Activated CD8-positive, alpha-beta memory T cell treated with anti-CD3 and anti-CD28 coated beads for 48 hours (primary cell): ENCODE results near the gene RPL6.
"Not testable (repeated sequence)": the region's sequence is repeated elsewhere in the genome, so short reads cannot be mapped to it uniquely, and the experiment has no call there.

Source experiments
- DNase-seq, 3 experiments: peaks; one replicate each; pipeline ENCODE4 v3.0.0-alpha.2; 2020; ENCODE audit warnings: low read depth in 2 of 3, low spot score in 2 of 3

RPL6 gene

DNA sequence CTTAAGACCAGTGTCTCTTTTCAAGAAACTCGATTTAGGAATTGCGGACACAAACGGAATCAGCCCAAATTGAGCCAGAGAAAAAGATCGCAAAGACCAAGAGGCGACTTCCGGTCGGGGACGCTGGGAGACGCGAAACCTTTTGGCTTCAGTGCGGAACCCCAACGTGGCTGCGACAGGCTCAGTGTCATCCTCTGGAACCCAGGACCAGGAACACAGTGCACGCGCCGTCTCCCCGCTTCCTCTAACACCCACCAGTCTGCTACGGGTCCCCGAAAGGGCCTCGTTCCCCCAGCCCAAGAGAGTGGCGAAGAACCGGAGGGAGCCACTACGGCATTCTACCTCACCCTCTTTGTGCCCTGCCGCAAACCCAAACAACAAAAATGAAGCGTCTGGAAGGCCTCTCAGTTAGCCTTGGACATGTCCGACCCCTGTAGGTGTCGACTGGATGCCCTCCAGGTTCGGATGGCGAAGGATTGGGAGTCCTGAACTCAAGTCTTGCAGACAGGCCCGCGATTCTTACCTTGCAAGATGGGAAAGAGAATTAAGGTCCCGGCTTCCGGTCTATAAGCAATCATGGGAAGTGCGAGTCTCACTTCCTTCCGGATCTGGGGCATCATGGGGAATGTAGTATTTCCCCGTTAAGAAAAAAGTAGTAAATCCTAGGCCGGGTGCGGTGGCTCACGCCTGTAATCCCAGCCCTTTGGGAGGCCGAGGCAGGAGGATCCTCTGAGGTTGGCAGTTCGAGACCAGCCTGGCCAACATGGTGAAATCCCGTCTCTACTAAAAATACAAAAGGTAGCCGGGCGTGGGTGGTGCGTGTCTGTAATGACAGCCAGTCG is at the start of gene RPL6:
TSS of gene RPL6 (minus strand) at position 542 of the 842 bp plus-strand sequence. CDS start 949 bp downstream, outside the sequence.
- DNase-seq: peak; percentile 47 to 61 (median 60)

DNA sequence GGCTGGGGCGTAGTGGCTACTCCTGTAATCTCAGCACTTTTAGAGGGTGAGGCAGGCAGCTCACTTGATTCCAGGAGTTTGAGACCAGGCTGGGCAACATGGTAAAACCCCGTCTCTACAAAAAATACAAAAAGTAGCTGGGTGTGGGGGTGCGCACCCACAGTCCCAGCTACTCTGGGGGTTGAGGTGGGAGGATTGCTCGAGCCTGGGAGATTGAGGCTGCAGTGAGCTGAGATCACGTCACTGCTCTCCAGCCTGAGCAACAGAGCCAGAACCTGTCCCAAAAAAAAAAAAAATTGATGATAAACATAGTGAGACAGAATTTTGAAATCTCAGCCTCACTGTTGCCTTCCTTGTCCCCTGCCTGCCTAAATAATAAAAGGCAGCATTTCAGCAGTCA is 49.3 kb upstream of the RPL6 start:
- DNase-seq: no peak

GRCh38 chr12:112458330-112458729 is 48.9 kb upstream of the RPL6 start:
- DNase-seq: no peak

- DNase-seq: not testable (repeated sequence)
Measured at GRCh38 chr12:112457142-112457541, 47.7 kb upstream of the RPL6 start.

GRCh38 chr12:112456029-112456428 is 46.6 kb upstream of the RPL6 start:
- DNase-seq: no peak

DNA sequence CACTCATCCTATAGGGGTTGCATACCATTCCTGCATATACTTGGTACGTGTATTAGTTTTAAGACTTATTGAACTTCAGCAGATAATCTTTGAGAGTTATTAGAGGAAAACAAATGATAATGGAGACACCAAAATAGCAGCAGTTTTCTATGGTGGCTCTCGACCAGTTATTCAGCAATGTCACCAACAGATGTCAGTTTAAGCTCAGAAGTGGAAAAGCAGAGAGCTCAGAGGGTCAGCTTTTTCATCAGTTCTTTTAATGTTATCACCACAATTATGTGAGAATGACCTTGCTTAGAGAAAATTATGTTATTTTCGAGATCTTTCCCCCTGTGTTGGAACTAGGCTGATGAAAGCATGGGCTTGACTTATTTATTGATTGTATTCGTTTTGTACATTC is 41.3 kb upstream of the RPL6 start:
- no peak for DNase-seq

DNA sequence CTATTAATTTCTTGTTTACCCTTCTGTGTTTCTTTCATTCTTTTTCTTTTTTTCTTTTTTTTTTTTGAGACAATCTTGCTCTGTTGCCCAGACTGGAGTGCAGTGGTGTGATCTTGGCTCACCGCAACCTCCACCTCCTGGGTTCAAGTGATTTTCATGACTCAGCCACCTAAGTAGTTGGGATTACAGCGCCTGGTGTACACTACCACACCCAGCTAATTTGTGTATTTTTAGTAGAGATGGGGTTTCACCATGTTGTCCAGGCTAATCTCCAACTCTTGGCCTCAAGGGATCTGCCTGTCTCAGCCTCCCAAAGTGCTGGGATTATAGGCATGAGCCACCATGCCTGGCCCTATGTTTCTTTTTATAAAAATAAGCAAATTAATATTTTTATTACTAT is 38.8 kb upstream of the RPL6 start:
- DNase-seq: not testable (repeated sequence)

- DNase-seq: no peak
Measured at GRCh38 chr12:112447106-112447505, 37.7 kb upstream of the RPL6 start.

- no peak for DNase-seq
Measured at GRCh38 chr12:112446008-112446725, 36.8 kb upstream of the RPL6 start.

DNA sequence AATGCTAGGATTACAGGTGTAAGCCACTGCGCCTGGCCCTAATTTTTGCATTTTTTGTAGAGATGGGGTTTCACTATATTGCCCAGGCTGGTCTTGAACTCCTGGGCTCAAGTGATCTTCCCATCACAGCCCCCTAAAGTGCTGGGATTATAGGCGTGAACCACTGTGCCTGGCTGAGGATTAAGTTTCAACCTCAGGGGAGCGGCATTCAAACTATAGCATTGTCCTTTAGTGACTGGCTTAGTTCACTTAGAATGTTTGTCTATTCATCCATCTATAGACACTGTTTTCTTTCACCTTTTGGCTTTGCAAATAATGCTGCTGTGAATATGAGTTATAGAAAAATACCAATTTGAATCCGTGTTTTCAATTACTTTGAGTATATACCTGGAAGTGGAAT is 34.5 kb upstream of the RPL6 start:
- DNase-seq: no peak

DNA sequence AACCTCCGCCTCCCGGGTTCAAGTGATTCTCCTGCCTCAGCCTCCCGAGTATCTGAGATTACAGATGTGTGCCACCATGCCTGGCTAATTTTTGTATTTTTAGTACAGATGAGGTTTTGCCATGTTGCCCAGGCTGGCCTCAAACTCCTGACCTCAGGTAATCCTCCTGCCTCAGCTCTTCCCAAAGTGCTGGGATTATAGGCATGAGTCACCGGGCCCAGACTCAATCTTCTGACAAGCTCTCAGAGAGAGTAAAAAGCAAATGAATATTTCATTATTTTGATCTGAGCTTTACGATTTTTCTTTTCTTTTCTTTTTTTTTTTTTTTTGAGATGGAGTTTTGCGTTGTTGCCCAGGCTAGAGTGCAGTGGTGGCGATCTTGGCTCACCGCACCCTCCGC is 31.2 kb upstream of the RPL6 start:
- DNase-seq: not testable (repeated sequence)

GRCh38 chr12:112439769-112440168 is 30.4 kb upstream of the RPL6 start:
- no peak for DNase-seq

DNA sequence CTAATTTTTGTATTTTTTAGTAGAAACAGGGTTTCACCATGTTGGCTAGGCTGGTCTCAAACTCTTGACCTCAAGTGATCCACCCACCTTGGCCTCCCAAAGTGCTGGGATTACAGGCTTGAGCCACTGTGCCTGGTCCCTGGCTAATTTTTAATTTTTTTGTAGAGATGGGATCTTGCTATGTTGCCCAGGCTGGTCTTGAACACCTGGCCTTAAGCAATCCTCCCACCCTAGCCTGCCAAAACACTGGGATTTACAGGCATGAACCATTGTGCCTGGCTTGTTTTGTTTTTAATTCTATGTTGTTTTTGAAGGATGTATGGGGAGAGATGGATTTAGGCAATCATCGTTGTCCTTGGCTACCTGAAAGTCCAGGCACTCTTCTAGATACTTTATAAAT is 29.2 kb upstream of the RPL6 start:
- DNase-seq: not testable (repeated sequence)

DNA sequence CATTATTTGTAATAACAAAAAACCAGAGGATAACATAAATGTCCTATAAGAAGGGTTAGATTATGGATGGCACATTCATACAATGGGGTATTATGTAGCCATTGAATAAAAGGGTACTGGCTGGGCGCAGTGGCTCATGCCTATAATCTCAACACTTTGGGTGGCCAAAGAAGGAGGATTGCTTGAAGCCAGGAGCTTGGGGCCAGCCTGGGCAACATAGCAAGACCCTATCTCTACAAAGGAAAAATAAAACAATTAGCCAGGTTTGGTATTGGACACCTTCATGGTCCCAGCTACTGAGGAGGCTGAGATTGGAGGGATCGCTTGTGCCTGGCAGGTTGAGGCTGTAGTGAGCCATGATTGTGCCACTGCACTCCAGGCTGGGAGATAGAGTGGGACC is 24.1 kb upstream of the RPL6 start:
- no peak for DNase-seq

- no peak for DNase-seq
Measured at GRCh38 chr12:112431965-112432364, 22.6 kb upstream of the RPL6 start.

DNA sequence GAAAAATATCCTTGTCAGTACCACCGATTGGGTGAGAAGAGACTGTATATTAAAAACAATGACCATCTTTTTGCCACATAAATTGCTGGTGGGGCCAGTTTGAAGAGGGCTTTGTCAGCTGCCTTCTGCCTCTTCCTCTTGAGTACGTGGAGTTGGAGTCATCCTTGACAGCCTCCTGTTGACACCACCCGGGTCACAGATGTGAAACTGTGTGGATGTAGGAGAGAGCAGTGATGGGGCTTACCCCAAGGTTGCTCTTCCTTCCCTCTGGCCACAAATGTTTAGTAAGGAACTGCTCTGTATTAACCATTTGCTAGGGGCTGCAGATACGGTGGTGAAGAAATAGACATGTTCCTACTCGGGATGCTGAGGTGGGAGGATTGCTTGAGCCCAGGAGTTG is 21.5 kb upstream of the RPL6 start:
- no peak for DNase-seq

DNA sequence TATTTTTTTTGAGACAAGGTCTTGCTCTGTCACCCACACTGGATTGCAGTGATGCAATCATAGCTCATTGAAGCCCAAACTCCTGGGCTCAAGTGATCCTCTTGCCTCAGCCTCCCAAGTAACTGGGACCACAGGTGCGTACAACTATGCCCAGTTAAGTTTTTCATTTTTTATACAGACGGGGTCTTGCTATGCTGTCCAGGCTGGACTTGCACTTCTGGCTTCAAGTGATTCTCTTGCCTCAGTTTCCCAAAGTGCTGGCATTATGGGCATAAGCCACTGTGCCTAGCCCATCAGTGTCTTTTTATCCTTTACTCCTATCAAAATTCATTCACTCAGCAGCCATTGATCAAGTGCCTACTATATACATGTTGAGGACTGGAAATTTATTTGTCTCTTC is 18.4 kb upstream of the RPL6 start:
- no peak for DNase-seq

DNA sequence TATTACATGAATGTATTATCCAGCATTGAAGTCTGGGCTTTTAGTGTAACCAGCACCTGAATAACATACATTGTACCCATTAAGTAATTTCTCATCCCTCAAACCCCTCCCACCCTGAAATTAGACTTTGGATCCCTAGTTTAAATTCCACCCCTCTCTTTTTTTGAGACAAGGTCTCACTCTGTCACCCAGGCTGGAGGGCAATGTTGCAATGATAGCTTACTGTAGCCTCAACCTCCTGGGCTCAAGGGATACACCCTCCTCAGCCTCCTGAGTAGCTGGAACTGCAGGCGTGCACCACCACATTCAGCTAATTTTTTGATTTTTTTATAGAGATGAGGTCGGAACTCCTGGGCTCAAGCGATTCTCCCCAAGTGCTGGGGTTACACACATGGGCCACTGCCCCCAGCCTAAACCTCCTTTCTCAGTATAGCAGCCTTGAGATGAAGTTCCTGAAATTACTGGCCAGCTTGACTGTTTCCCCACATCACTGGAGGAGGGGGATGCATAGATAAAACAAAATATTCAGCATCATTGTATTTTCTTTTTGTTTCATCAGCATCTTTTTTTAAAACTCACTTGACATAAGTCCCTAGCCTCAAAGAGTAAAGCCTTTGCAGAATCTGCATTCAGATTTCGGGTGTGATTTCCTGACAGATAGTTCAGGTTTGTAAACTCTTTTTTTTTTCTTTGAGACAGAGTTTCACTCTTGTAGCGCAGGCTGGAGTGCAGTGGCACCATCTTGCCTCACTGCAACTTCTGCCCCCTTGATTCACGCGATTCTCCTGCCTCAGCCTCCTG is 16.4 kb upstream of the RPL6 start:
- DNase-seq: no peak

DNA sequence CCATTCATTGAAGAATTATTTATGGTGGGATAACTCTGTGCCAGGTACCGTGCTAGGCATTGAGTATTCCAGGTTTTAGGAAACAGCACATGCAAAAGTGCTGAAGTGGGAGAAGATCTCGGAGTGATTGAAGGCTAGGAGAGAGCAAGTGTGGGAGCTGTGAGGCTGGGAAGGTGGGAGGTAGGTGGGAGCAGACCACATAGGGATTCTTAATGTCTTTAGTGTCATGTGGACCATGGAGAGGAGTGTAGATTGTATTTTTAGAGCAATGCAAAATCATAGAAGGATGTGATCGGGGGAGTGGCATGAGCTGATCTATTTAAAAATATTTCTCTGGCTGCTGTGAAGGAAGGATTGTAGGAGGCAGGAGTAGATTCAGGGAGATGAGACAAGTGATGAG is 14.7 kb upstream of the RPL6 start:
- no peak for DNase-seq

GRCh38 chr12:112422531-112422930 is 13.1 kb upstream of the RPL6 start:
- DNase-seq: no peak

DNA sequence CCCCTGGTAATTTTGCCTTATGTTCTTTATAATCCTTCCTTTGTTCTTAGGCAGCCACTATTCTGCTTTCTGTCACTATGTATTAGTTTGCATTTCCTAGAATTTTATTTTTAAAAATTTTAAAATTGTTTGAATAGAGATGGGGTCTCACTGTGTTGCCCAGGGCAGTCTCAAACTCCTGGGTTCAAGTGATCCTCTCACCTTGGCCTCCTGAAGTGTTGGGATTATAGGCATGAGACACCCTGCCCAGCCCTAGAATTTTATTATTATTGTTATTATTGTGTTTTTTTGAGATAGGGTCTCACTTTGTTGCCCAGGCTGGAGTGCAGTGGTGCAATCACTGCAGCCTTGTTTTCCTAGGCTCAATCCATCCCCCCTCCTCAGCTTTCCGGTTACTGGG is 12.0 kb upstream of the RPL6 start:
- DNase-seq: no peak

- no peak for DNase-seq
Measured at GRCh38 chr12:112420740-112421139, 11.3 kb upstream of the RPL6 start.
